ENCODE measurements around the gene FOXA1.
"Not testable (repeated sequence)": the region's sequence is repeated elsewhere in the genome, so short reads cannot be mapped to it uniquely, and the experiment has no call there.

Gene FOXA1

GRCh38 chr14:37566811-37567371 is 28.2 kb downstream of the FOXA1 start:
- no peak for FAIRE-seq
- DNase-seq (ENCODE audit: extremely low spot score, insufficient read length, low read depth) = no peak

GRCh38 chr14:37565550-37565949 is 29.5 kb downstream of the FOXA1 start:
- DNase-seq (ENCODE audit: extremely low spot score, insufficient read length, low read depth) = no peak
- no peak for FAIRE-seq

- FAIRE-seq (no peak), DNase-seq (ENCODE audit: extremely low spot score, insufficient read length, low read depth) (no peak)
Observed at GRCh38 chr14:37563189-37563588, 31.9 kb downstream of the FOXA1 start.

DNA sequence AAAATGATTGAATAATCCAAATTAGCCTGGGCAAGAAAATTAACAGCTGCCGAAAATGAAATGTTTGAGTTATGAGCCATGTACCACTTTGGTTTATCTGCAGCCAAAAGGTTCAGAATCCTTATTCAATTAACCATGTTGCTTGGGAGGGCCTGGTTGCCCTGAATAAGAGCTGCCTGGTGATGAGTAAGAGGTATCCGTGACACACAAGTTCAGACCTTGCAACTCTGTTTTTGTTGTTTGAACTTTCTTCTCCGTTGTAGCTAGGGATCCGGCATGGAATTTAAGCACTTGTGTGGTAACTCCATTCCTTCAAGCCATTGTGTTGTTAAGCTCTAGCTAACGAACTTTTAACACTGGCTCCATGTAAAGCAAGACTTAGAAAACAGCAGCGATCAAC is 35.7 kb downstream of the FOXA1 start:
- FAIRE-seq (no peak), DNase-seq (ENCODE audit: extremely low spot score, insufficient read length, low read depth) (no peak)

DNA sequence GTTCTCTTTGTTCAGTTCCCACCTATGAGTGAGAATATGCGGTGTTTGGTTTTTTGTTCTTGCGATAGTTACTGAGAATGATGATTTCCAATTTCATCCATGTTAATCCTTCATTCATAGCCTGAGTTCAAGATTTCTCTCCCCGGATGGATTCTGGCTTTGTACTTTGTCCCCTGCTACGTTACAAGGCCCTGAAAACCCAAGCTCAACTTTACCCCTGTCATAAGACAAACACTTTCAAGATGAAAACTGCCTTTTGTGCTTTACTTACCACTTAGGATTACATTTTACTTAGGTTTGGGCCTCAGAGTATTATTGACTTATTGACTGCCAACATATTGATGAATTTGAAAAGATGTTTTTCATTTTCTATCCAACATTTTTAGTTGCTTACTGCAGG is 36.3 kb downstream of the FOXA1 start:
- DNase-seq (ENCODE audit: extremely low spot score, insufficient read length, low read depth) (no peak), FAIRE-seq (no peak)

DNA sequence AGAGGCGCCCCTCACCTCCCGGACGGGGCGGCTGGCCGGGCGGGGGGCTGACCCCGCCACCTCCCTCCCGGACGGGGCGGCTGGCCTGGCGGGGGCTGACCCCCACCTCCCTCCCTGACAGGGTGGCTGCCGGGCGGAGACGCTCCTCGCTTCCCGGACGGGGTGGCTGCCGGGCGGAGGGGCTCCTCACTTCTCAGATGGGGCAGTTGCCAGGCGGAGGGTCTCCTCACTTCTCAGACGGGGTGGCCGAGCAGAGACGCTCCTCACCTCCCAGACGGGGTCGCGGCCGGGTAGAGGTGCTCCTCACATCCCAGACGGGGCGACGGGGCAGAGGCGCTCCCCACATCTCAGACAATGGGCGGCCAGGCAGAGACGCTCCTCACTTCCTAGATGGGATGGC is 39.5 kb downstream of the FOXA1 start:
- FAIRE-seq = not testable (repeated sequence)

GRCh38 chr14:37553935-37554550 is 41.0 kb downstream of the FOXA1 start:
- no peak for FAIRE-seq
- no peak for DNase-seq (ENCODE audit: extremely low spot score, insufficient read length, low read depth)

More for the DNA sequence above, 39.5 kb downstream of the FOXA1 start:
- DNase-seq (ENCODE audit: extremely low spot score, insufficient read length, low read depth) = not testable (repeated sequence)

DNA sequence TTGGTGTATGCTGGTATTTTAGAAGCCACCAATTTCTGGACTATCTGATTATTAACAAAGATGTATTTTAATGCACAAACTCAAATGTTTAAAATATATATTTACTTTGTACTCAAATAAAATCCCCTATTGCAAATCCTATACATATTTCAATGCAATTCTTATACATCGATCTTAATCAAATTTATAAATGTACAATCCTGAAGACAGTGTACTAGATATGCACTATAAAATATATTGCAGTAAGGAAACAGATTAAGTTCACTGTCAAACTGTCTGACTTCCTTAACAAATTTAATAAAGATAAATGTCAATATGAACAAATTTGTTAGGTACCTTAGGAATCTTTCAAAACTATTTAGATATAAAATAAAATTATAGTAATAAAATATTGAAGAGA is 43.9 kb downstream of the FOXA1 start:
- DNase-seq (ENCODE audit: extremely low spot score, insufficient read length, low read depth) (no peak), FAIRE-seq (no peak)

- FAIRE-seq (no peak), DNase-seq (ENCODE audit: extremely low spot score, insufficient read length, low read depth) (no peak)
Observed at GRCh38 chr14:37550511-37550910, 44.5 kb downstream of the FOXA1 start.

GRCh38 chr14:37546621-37547447 is 48.2 kb downstream of the FOXA1 start:
- no peak for DNase-seq (ENCODE audit: extremely low spot score, insufficient read length, low read depth)
- FAIRE-seq = no peak

DNA sequence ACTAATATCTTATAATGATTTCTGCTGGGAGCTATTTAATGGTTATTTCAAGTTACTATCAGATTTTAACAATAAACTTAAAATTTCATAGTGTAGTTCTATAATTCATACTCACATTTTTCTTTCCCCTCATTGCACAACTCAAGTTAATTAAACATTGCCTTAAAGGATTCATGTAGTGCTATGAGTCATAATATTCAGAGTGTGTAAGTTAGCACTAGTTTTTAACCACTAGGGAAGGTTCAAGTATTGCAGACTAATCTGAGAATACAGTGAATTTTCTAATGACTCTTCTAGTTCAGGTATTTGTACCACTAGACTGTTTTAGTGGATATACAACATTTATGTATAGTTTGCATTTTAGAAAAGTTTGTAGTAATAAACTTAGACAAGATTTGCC is 49.9 kb downstream of the FOXA1 start:
- DNase-seq (ENCODE audit: extremely low spot score, insufficient read length, low read depth) (no peak), FAIRE-seq (no peak)

GRCh38 chr14:37544407-37544806 is 50.6 kb downstream of the FOXA1 start:
- DNase-seq (ENCODE audit: extremely low spot score, insufficient read length, low read depth) = no peak
- FAIRE-seq = no peak

- FAIRE-seq (no peak), DNase-seq (ENCODE audit: extremely low spot score, insufficient read length, low read depth) (no peak)
Observed at GRCh38 chr14:37539992-37540391, 55.1 kb downstream of the FOXA1 start.
